ENCODE results near the gene CNGB1. TPM values are rescaled to one million over a fixed set of nuclear protein-coding genes. Genes with fewer than 3 reads are reported as not detected.

CNGB1 gene
- total RNA-seq, 1 experiment from 2014 or later: not detected

DNA sequence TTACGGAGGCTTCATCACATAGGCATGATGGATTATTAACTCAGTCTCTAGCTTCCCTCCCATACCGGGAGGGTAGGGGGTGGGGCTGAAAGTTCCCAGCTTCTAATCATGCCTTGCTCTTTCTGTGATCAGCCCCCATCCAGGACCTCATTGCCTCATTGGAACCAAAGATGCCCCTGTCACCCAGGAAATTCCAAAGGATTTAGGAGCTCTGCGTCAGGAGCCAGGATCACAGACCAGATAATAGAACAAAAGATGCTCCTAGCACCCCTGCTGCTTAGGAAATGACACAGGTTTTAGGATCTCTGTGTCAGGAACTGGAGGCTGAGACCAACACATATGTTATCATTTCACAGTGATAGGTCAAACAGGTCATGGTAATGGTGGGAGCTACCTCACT lies 40.0 kb upstream of the CNGB1 start:
- H3K9me3 ChIP-seq (ENCODE audit: control insufficient read depth in 1 of 2, insufficient read depth in 1 of 2, low read depth in 1 of 2, low read length in 2 of 2): no peaks in the 10 kb centered on the region
- H3K36me3 ChIP-seq (ENCODE audit: control insufficient read depth in 1 of 2, insufficient read depth in 2 of 2, low read length in 2 of 2): peaks cover 21 to 33% of the 10 kb centered on the region in 2 experiments; a peak in 3 of 4 replicates
- TF ChIP-seq EZH2phosphoT487 (IDR thresholded peaks at IDR 0.05; ENCODE audit: borderline replicate concordance) (no peak), ZNF274 (IDR thresholded peaks at IDR 0.05; ENCODE audit: low read depth, low read length) (no peak), ELF1 (IDR thresholded peaks at IDR 0.05; ENCODE audit: borderline replicate concordance, low read depth) (no peak), EGR1 (IDR thresholded peaks at IDR 0.05; ENCODE audit: low read depth) (no peak), YY1 (IDR thresholded peaks at IDR 0.05; ENCODE audit: extremely low read depth, insufficient replicate concordance, low read depth, low read length) (no peak), POLR2AphosphoS5 (IDR thresholded peaks at IDR 0.05; ENCODE audit: low read depth, low read length) (no peak), SP1 (IDR thresholded peaks at IDR 0.05; ENCODE audit: low read depth) (no peak), SRF (IDR thresholded peaks at IDR 0.05; ENCODE audit: low read depth) (no peak), SIN3A (IDR thresholded peaks at IDR 0.05; ENCODE audit: low read depth) (no peak), EZH2 (IDR thresholded peaks at IDR 0.05) (no peak)
- TF ChIP-seq, protein P1, sequence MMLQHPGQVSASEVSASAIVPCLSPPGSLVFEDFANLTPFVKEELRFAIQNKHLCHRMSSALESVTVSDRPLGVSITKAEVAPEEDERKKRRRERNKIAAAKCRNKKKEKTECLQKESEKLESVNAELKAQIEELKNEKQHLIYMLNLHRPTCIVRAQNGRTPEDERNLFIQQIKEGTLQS (IDR thresholded peaks at IDR 0.05): no peak
- TF ChIP-seq, protein P2, sequence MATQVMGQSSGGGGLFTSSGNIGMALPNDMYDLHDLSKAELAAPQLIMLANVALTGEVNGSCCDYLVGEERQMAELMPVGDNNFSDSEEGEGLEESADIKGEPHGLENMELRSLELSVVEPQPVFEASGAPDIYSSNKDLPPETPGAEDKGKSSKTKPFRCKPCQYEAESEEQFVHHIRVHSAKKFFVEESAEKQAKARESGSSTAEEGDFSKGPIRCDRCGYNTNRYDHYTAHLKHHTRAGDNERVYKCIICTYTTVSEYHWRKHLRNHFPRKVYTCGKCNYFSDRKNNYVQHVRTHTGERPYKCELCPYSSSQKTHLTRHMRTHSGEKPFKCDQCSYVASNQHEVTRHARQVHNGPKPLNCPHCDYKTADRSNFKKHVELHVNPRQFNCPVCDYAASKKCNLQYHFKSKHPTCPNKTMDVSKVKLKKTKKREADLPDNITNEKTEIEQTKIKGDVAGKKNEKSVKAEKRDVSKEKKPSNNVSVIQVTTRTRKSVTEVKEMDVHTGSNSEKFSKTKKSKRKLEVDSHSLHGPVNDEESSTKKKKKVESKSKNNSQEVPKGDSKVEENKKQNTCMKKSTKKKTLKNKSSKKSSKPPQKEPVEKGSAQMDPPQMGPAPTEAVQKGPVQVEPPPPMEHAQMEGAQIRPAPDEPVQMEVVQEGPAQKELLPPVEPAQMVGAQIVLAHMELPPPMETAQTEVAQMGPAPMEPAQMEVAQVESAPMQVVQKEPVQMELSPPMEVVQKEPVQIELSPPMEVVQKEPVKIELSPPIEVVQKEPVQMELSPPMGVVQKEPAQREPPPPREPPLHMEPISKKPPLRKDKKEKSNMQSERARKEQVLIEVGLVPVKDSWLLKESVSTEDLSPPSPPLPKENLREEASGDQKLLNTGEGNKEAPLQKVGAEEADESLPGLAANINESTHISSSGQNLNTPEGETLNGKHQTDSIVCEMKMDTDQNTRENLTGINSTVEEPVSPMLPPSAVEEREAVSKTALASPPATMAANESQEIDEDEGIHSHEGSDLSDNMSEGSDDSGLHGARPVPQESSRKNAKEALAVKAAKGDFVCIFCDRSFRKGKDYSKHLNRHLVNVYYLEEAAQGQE (IDR thresholded peaks at IDR 0.05; ENCODE audit: low read depth): no peak
- TF ChIP-seq, protein P3, sequence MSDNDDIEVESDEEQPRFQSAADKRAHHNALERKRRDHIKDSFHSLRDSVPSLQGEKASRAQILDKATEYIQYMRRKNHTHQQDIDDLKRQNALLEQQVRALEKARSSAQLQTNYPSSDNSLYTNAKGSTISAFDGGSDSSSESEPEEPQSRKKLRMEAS (IDR thresholded peaks at IDR 0.05): no peak
- H4K20me1 ChIP-seq (ENCODE audit: insufficient read depth): no peaks in the 10 kb centered on the region
- intact Hi-C loops (cut with micrococcal nuclease): no loop called here
- no peak overlapping the region for H3K4me3 ChIP-seq (replicated peaks in 1 of 2; ENCODE audit: low read depth in 1 of 2, low read length in 2 of 2)
- no peaks in the 10 kb centered on the region for H3K27me3 ChIP-seq (ENCODE audit: insufficient read depth, low read length)
- H2AFZ ChIP-seq (ENCODE audit: low read depth, low read length, poor library complexity, severe bottlenecking): no peak overlapping the region
- no peak overlapping the region for H3K4me2 ChIP-seq (ENCODE audit: low read length)
- no TSS peak for BruUV-seq (replicated peaks)
- no peak overlapping the region for H3K27ac ChIP-seq (ENCODE audit: low read depth, low read length)
- peaks cover 0 to 9% of the 10 kb centered on the region in 2 experiments; a peak in 1 of 4 replicates for H3K4me1 ChIP-seq (ENCODE audit: control insufficient read depth in 1 of 2, insufficient read depth in 2 of 2, low read length in 2 of 2)
- H3K9ac ChIP-seq (ENCODE audit: low read length): no peak overlapping the region
- H3K79me2 ChIP-seq (ENCODE audit: insufficient read depth, low read length): peaks cover 11% of the 10 kb centered on the region; the same call in 1 of the 2 replicates
- H3K9me2 ChIP-seq (ENCODE audit: insufficient read depth): no peaks in the 10 kb centered on the region
- DNase-seq (ENCODE audit: low read depth, low spot score): no peak
- ATAC-seq: no peak
- ChIA-PET CTCF (no interaction called here), POLR2A (no interaction called here), RAD21 (ENCODE audit: low non-redundant PET in 1 of 2, low total read pairs in 2 of 2, uncharacterized antibody in 2 of 2, unreplicated experiment in 2 of 2) (no interaction called here)

All from HCT116 (cell line).